PC-9 (cell line): ENCODE results near the gene NDUFS5. TPM values are rescaled to one million over a fixed set of nuclear protein-coding genes. Genes with fewer than 3 reads are reported as not detected.

ENCODE experiments used
- BruUV-seq: library from RNA; stranded (reverse); fragments of 400-500 nt; replicated peaks from 2 replicates; lab custom pipeline; 2021; lab: Mats Ljungman, UMichigan
- CTCF ChIA-PET: fragments of 300-600 bp; sonication (Branson Sonifier 250); formaldehyde crosslinking; loops from one replicate; lab custom pipeline; 2022; ENCODE audit warnings: antibody characterized with exemption; lab: Charles Lee
- POLR2A ChIA-PET: fragments of 300-600 bp; sonication (Branson Sonifier 250); formaldehyde crosslinking; loops from one replicate; lab custom pipeline; 2022; ENCODE audit warnings: antibody characterized with exemption; ENCODE audit not compliant: unreplicated experiment; lab: Charles Lee
- DNase-seq, 2 experiments: peaks; one replicate each; pipeline versions ENCODE4 v3.0.0 to v3.0.0-alpha.2; 2015 to 2022; ENCODE audit warnings: mixed read lengths in 1 of 2
- H2AFZ ChIP-seq: fragments of 200-600 bp; sonication (generic); 2 replicates; pipeline ENCODE4 v1.8.1; 2017; ENCODE audit warnings: antibody characterized with exemption
- H3F3A ChIP-seq: fragments of 200-600 bp; sonication (generic); 2 replicates; pipeline ENCODE4 v1.8.1; 2017; ENCODE audit warnings: antibody characterized with exemption, mild to moderate bottlenecking, low read depth; ENCODE audit not compliant: insufficient read depth
- H3K27ac ChIP-seq: fragments of 200-600 bp; sonication (generic); 2 replicates; pipeline ENCODE4 v1.6.1; 2016; ENCODE audit warnings: mixed run types
- H3K27me3 ChIP-seq: fragments of 200-600 bp; sonication (generic); 2 replicates; pipeline ENCODE4 v1.6.1; 2016; ENCODE audit warnings: low read depth, mixed run types; ENCODE audit not compliant: insufficient read depth
- H3K36me3 ChIP-seq: fragments of 200-600 bp; sonication (generic); 2 replicates; pipeline ENCODE4 v1.6.1; 2016; ENCODE audit warnings: low read depth, mixed run types
- H3K4me1 ChIP-seq: fragments of 200-600 bp; sonication (generic); replicated peaks from 2 replicates; pipeline ENCODE4 v1.6.1; 2016; ENCODE audit warnings: mixed run types; ENCODE audit not compliant: insufficient read depth
- H3K4me2 ChIP-seq: fragments of 200-600 bp; sonication (generic); 2 replicates; pipeline ENCODE4 v1.6.1; 2017; ENCODE audit warnings: mixed run types
- H3K4me3 ChIP-seq: fragments of 200-600 bp; sonication (generic); 2 replicates; pipeline ENCODE4 v1.6.1; 2016; ENCODE audit warnings: mixed run types
- H3K79me2 ChIP-seq: fragments of 200-600 bp; sonication (generic); 2 replicates; pipeline ENCODE4 v1.6.1; 2017; ENCODE audit warnings: low read depth, mixed run types
- H3K9me2 ChIP-seq: fragments of 200-600 bp; sonication (generic); 2 replicates; pipeline ENCODE4 v1.8.1; 2017; ENCODE audit warnings: mild to moderate bottlenecking; ENCODE audit not compliant: insufficient read depth
- H3K9me3 ChIP-seq: fragments of 200-600 bp; sonication (generic); 2 replicates; pipeline ENCODE4 v1.8.1; 2016; ENCODE audit warnings: low read depth; ENCODE audit not compliant: insufficient read depth
- H4K20me1 ChIP-seq: fragments of 200-600 bp; sonication (generic); 2 replicates; pipeline ENCODE4 v1.8.1; 2017; ENCODE audit not compliant: insufficient read depth
- EZH2 ChIP-seq: fragments of 200-600 bp; sonication (generic); IDR thresholded peaks from 2 replicates; pipeline ENCODE4 v1.8.0; 2017; ENCODE audit warnings: antibody characterized with exemption, low read depth
- intact Hi-C: fragments of 100-400 bp; cut with micrococcal nuclease; formaldehyde crosslinking; loops from one replicate; pipeline ENCODE4 v1.10.0; 2022; ENCODE audit not compliant: unreplicated experiment
- total RNA-seq: library from RNA; stranded (reverse); gene quantifications from 2 replicates; pipeline ENCODE4 v1.2.3, GENCODE V29; 2021
- TF ChIP-seq, protein P1 (sequence below): fragments of 200-600 bp; sonication (generic); conservative IDR thresholded peaks from 2 replicates; pipeline ENCODE4 v1.6.1; 2017; ENCODE audit warnings: mixed run types, antibody characterized with exemption, mild to moderate bottlenecking, moderate library complexity

The NDUFS5 gene
- total RNA-seq, 1 experiment from 2014 or later = 498 TPM

DNA sequence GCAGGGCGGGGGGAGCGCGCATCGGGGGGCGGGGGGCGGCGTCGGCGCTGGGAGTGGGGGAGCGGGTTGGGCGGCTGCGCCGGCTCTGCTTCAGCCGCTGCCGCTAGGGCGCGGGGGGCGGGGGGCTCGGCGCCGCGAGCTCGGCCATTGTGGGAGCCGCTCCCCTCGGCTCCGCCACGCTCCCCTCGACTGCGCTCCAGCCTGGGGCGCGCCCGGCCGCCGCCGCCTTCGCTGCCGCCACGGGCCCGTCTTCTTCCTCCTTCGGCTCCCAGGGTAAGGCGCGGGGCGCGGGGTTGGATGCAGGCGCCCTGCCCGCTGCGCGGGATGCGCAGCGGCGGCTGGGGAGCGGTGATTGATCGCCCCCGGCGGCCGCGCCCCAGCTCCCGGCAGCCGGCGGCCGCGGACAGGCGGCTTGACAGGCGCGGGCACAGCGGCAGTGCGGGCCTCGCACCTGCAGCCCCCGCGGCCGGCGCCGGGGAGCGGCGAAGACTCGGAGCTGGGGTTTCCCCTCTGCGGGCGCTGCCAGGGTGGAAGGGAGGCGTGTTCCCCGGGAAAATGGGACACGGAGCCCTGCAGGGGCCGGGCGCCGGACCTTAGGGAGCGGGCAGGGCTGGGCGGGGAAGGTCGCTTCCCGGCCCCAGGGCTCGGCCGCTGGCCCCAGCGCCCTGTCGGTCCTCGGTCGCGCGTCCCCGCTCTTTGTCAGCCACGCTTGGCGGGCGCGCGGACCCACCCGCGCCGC, 55.3 kb downstream of the NDUFS5 start:
- POLR2A ChIA-PET = interaction anchor here (0.6 kb wide), 2 partner anchors 52 to 140 kb away, joined by 3 to 4 read pairs; partner anchors contain the start of gene RHBDL2
- Histone ChIP-seq H3K4me1 (no peaks in the 10 kb centered on the region), H3K79me2 (no peaks in the 10 kb centered on the region), H3F3A (peaks cover 6% of the 10 kb centered on the region; the same call in 1 of the 2 replicates), H3K36me3 (no peaks in the 10 kb centered on the region), H3K9me2 (no peaks in the 10 kb centered on the region), H3K4me3 (peak overlapping the region; percentile 53; the same call in 1 of the 2 replicates), H3K4me2 (peak overlapping the region; percentile 74), H3K27ac (no peak overlapping the region), H4K20me1 (no peaks in the 10 kb centered on the region), H3K27me3 (peaks cover 41% of the 10 kb centered on the region), H2AFZ (peak overlapping the region; percentile 69; the same call in 1 of the 2 replicates), H3K9me3 (no peaks in the 10 kb centered on the region)
- TF ChIP-seq, protein P1, sequence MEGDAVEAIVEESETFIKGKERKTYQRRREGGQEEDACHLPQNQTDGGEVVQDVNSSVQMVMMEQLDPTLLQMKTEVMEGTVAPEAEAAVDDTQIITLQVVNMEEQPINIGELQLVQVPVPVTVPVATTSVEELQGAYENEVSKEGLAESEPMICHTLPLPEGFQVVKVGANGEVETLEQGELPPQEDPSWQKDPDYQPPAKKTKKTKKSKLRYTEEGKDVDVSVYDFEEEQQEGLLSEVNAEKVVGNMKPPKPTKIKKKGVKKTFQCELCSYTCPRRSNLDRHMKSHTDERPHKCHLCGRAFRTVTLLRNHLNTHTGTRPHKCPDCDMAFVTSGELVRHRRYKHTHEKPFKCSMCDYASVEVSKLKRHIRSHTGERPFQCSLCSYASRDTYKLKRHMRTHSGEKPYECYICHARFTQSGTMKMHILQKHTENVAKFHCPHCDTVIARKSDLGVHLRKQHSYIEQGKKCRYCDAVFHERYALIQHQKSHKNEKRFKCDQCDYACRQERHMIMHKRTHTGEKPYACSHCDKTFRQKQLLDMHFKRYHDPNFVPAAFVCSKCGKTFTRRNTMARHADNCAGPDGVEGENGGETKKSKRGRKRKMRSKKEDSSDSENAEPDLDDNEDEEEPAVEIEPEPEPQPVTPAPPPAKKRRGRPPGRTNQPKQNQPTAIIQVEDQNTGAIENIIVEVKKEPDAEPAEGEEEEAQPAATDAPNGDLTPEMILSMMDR = no peak
- no peak for TF ChIP-seq EZH2
- CTCF ChIA-PET = interaction anchor here (0.6 to 1.1 kb wide), 3 partner anchors 11 to 224 kb away, joined by 3 to 6 read pairs (median 4); no protein-coding TSS in a partner anchor
- no TSS peak for BruUV-seq
- DNase-seq = peak in 1 of 2 experiments; percentile 39
- intact Hi-C loops = no loop called here

DNA sequence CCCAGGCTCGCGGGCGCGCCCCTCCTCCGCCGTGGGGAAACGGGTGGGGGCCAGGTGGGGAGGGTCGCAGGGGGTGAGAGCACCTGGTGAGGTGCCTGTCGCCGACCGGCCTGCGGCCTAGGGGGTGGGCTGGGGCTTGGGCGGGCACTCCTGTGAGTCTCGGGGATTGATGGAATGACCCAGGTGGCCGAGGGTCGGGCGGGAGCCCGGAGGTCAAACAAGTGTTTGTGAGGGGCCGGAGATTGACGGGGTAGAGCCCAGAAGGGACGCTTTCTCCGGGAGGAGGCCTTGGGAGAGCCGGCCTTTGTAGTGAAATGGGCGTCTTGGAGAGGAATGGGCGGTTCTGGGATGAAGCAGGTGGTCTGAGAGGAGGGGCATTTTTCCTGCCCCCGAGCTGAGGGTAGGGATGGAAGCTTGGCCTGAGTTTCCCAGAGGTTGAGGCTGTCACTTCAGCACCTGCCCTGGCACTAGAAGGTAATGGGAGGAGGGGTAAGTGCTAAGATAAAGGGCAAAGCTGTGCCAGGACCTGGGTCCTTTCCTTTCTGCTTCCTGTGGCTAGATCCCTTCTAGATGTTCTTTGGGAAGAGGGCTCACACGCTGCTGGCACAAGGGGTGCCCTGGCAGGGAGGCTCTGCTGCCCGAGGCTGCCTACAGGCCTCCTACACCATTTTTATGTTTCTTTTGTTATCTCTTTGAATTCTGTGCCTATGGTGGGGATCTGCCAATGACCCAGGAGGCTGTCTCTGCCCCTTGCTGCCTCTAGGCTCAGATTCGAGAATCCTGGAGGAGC, 56.1 kb downstream of the NDUFS5 start:
- peaks cover 41% of the 10 kb centered on the region for H3K27me3 ChIP-seq
- H3K9me2 ChIP-seq = no peaks in the 10 kb centered on the region
- no TSS peak for BruUV-seq
- intact Hi-C loops = no loop called here
- peaks cover 6% of the 10 kb centered on the region; the same call in 1 of the 2 replicates for H3F3A ChIP-seq
- H4K20me1 ChIP-seq = no peaks in the 10 kb centered on the region
- H3K4me1 ChIP-seq = no peaks in the 10 kb centered on the region
- H3K4me2 ChIP-seq = peak overlapping the region; percentile 74
- no peaks in the 10 kb centered on the region for H3K79me2 ChIP-seq
- no peak for DNase-seq
- POLR2A ChIA-PET = no interaction called here
- CTCF ChIA-PET = interaction anchor here (0.6 kb wide), 1 partner anchor 14 kb away, joined by 3 read pairs; no protein-coding TSS in a partner anchor
- H3K27ac ChIP-seq = no peak overlapping the region
- H3K4me3 ChIP-seq = peak overlapping the region; percentile 53; the same call in 1 of the 2 replicates
- TF ChIP-seq, protein P1 = no peak
- no peak for TF ChIP-seq EZH2
- no peak overlapping the region; the same call in 1 of the 2 replicates for H2AFZ ChIP-seq
- H3K36me3 ChIP-seq = no peaks in the 10 kb centered on the region
- no peaks in the 10 kb centered on the region for H3K9me3 ChIP-seq

DNA sequence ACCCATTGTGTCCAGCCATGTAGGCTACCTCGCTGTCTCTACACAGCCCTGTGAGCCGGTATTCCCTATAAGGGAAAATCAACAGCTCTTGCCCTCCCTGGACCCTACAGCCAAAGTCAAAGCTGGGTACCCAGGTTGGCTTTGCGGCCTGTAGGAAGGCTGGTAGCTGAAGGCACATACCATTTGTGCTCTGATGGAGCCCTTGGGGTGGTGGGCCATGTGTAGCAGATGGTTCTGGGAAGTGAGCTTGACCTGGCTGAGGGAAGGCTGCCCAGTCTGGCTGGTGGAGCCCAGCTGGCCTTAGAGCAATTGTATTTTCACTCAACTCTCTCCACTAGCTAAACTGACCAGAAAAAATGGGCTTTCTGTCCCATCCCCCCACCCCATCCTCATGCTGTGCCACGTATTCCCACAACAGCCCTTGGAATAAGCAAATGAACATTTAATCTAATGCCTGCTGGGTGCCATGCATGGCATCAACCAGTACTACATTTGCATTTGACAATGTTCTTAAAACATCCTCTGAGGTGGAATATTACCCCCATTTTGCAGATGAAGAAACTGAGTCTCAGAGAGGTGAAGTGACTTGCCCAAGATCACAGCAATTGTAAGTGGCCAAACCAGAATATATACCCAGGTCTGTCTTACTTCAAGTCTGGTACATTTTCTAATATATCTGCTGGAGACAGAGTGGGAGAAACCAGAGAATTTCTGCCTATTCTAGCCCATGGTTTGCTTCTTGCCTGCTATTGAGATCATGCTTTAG, 56.8 kb downstream of the NDUFS5 start:
- H3K36me3 ChIP-seq = no peaks in the 10 kb centered on the region
- no peak overlapping the region for H3K4me3 ChIP-seq
- POLR2A ChIA-PET = no interaction called here
- BruUV-seq = no TSS peak
- no peaks in the 10 kb centered on the region for H3K79me2 ChIP-seq
- H3K27me3 ChIP-seq = peaks cover 41% of the 10 kb centered on the region
- no peak overlapping the region for H3K4me2 ChIP-seq
- peaks cover 6% of the 10 kb centered on the region; the same call in 1 of the 2 replicates for H3F3A ChIP-seq
- H3K27ac ChIP-seq = no peak overlapping the region
- TF ChIP-seq, protein P1 = no peak
- intact Hi-C loops = no loop called here
- no peak for DNase-seq
- H3K9me3 ChIP-seq = no peaks in the 10 kb centered on the region
- H3K4me1 ChIP-seq = no peaks in the 10 kb centered on the region
- H2AFZ ChIP-seq = no peak overlapping the region
- CTCF ChIA-PET = no interaction called here
- H3K9me2 ChIP-seq = no peaks in the 10 kb centered on the region
- no peaks in the 10 kb centered on the region for H4K20me1 ChIP-seq
